Measurements from ENCODE around the gene DNASE2B.

The DNASE2B gene

GRCh38 chr1:84379138-84379916 lies 19.0 kb upstream of the DNASE2B start:
- no peak for TF ChIP-seq CTCF (IDR thresholded peaks at IDR 0.05; ENCODE audit: control extremely low read depth, extremely low read depth, low read depth, missing control alignments)
- POLR2A ChIA-PET: no interaction called here

GRCh38 chr1:84379917-84380180 lies 18.4 kb upstream of the DNASE2B start:
- no peak for DNase-seq (ENCODE audit: extremely low spot score)
- POLR2A ChIA-PET: no interaction called here
- CTCF ChIA-PET: interaction anchor here (1.2 kb wide), 1 partner anchor 9 kb away, joined by 3 read pairs; no protein-coding TSS in a partner anchor
- TF ChIP-seq CTCF (IDR thresholded peaks at IDR 0.05; ENCODE audit: control extremely low read depth, extremely low read depth, low read depth, missing control alignments): no peak

More at GRCh38 chr1:84379138-84379916, 19.0 kb upstream of the DNASE2B start:
- CTCF ChIA-PET: interaction anchor here (1.2 kb wide), 1 partner anchor 10 kb away, joined by 3 read pairs; no protein-coding TSS in a partner anchor
- no peak for DNase-seq (ENCODE audit: extremely low spot score)

- no peak for TF ChIP-seq CTCF (IDR thresholded peaks at IDR 0.05; ENCODE audit: control extremely low read depth, extremely low read depth, low read depth, missing control alignments)
- CTCF ChIA-PET: interaction anchor here (1.2 to 1.7 kb wide), 2 partner anchors 8 to 22 kb away, joined by 3 to 4 read pairs; no protein-coding TSS in a partner anchor
- DNase-seq (ENCODE audit: extremely low spot score): no peak
- POLR2A ChIA-PET: no interaction called here
These were observed 16.2 kb upstream of the DNASE2B start for GRCh38 chr1:84382127-84382526.

- ChIA-PET POLR2A (no interaction called here), CTCF (no interaction called here)
- TF ChIP-seq CTCF (IDR thresholded peaks at IDR 0.05; ENCODE audit: control extremely low read depth, extremely low read depth, low read depth, missing control alignments): no peak
These were observed 12.9 kb upstream of the DNASE2B start for GRCh38 chr1:84385347-84385746.

GRCh38 chr1:84386716-84387479 lies 11.4 kb upstream of the DNASE2B start:
- CTCF ChIA-PET: interaction anchor here (1.7 kb wide), 1 partner anchor 10 kb away, joined by 4 read pairs; no protein-coding TSS in a partner anchor
- POLR2A ChIA-PET: no interaction called here
- DNase-seq (ENCODE audit: extremely low spot score): no peak
- TF ChIP-seq CTCF (IDR thresholded peaks at IDR 0.05; ENCODE audit: control extremely low read depth, extremely low read depth, low read depth, missing control alignments): no peak

More at GRCh38 chr1:84385347-84385746, 12.9 kb upstream of the DNASE2B start:
- DNase-seq (ENCODE audit: extremely low spot score): no peak

GRCh38 chr1:84387480-84388163 lies 10.7 kb upstream of the DNASE2B start:
- ChIA-PET POLR2A (no interaction called here), CTCF (interaction anchor here (1.7 kb wide), 1 partner anchor 9 kb away, joined by 4 read pairs; no protein-coding TSS in a partner anchor)
- TF ChIP-seq CTCF (IDR thresholded peaks at IDR 0.05; ENCODE audit: control extremely low read depth, extremely low read depth, low read depth, missing control alignments): no peak
- DNase-seq (ENCODE audit: extremely low spot score): no peak

All from GM10248 (cell line).